DND-41 (cell line): Measurements from ENCODE around the gene TPTE.

Experiments
- CTCF ChIP-seq: IDR thresholded peaks from 2 replicates; pipeline ENCODE4 v1.5.1; 2012; ENCODE audit warnings: borderline replicate concordance, low read length, moderate library complexity, mild to moderate bottlenecking; ENCODE audit not compliant: poor library complexity, severe bottlenecking; ENCODE audit errors: extremely low read depth
- EZH2 ChIP-seq: IDR thresholded peaks from 3 replicates; pipeline ENCODE4 v1.6.1; 2012; ENCODE audit warnings: borderline replicate concordance, low read depth, mild to moderate bottlenecking, moderate library complexity, low read length, inconsistent platforms; ENCODE audit not compliant: severe bottlenecking

GRCh38 chr21:10639123-10639522 lies 117.7 kb downstream of the TPTE start:
- TF ChIP-seq CTCF (no peak), EZH2 (no peak)
